ENCODE results near the gene ZBTB5.

Gene ZBTB5

DNA sequence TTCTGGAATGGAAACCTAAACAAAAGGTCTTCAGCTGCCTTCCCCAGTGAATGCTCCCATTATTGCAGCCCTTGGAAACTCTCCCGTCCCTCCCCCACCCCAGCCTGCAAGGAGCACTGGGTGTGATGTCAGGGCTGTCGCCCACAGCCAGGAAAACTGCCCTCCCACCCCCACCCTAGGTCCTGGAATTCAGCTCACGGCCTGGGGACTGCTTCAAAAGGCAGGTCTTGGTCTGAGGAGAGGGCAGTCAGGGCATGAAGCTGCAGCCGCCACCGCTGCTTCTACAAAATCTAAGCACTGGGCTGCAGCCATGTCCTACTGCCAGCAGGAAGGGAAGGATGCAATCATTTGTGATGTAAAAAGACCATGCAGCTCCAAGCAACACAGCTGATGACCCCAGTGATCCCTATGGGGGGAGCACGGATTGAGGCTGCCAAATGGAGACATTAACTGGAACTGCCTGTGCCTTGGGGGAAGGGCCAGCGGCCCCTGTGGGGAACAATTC, 31.3 kb downstream of the ZBTB5 start:
- Histone ChIP-seq H3K36me3 (ENCODE audit: control insufficient read depth in 1 of 2, insufficient read depth in 2 of 2, low read length in 2 of 2) (peaks cover 61 to 81% of the 10 kb centered on the region in 2 experiments), H3K18ac (ENCODE audit: low read length) (no peak overlapping the region), H3K14ac (ENCODE audit: low read length) (no peak overlapping the region), H2AFZ (ENCODE audit: insufficient read depth, low read length, poor library complexity) (no peak overlapping the region), H3K4ac (ENCODE audit: low read depth, low read length) (no peak overlapping the region), H4K8ac (ENCODE audit: low read depth, low read length) (no peak overlapping the region), H3K27ac (ENCODE audit: low read depth, low read length) (no peak overlapping the region), H4K12ac (ENCODE audit: low read depth, low read length) (no peak overlapping the region), H3K79me1 (ENCODE audit: low read length) (no peaks in the 10 kb centered on the region), H3K4me3 (ENCODE audit: low read depth, low read length) (no peak overlapping the region), H3K9ac (ENCODE audit: low read length) (no peak overlapping the region), H3K27me3 (ENCODE audit: insufficient read depth, low read length) (no peaks in the 10 kb centered on the region), H2AK5ac (ENCODE audit: low read length) (no peak overlapping the region), H4K91ac (ENCODE audit: low read depth, low read length) (no peak overlapping the region), H3K4me1 (ENCODE audit: control insufficient read depth in 1 of 2, insufficient read depth in 2 of 2, low read length in 2 of 2) (peaks cover 3 to 5% of the 10 kb centered on the region in 2 experiments), H3K23ac (ENCODE audit: low read length) (no peak overlapping the region), H3K4me2 (ENCODE audit: low read length) (no peak overlapping the region), H2BK5ac (ENCODE audit: low read depth, low read length, poor library complexity) (no peak overlapping the region), H2BK120ac (ENCODE audit: insufficient read depth, low read length, poor library complexity) (no peak overlapping the region), H3K9me3 (ENCODE audit: insufficient read depth, low read depth, low read length) (no peaks in the 10 kb centered on the region), H2BK12ac (ENCODE audit: low read length) (no peak overlapping the region), H3K79me2 (ENCODE audit: control insufficient read depth, insufficient read depth, low read length, poor library complexity) (no peaks in the 10 kb centered on the region)
- no peak for DNase-seq
- no CpG with 5 or more reads among the region's 7 CpGs for WGBS (ENCODE audit: extremely low coverage, insufficient coverage, insufficient read length)

- Histone ChIP-seq H2BK120ac (ENCODE audit: insufficient read depth, low read length, poor library complexity) (no peak overlapping the region), H3K4ac (ENCODE audit: low read depth, low read length) (no peak overlapping the region), H3K4me1 (ENCODE audit: control insufficient read depth in 1 of 2, insufficient read depth in 2 of 2, low read length in 2 of 2) (peaks cover 3 to 5% of the 10 kb centered on the region in 2 experiments), H3K14ac (ENCODE audit: low read length) (no peak overlapping the region), H3K9me3 (ENCODE audit: insufficient read depth, low read depth, low read length) (no peaks in the 10 kb centered on the region), H3K27me3 (ENCODE audit: insufficient read depth, low read length) (no peaks in the 10 kb centered on the region), H3K4me3 (ENCODE audit: low read depth, low read length) (no peak overlapping the region), H3K18ac (ENCODE audit: low read length) (no peak overlapping the region), H3K27ac (ENCODE audit: low read depth, low read length) (no peak overlapping the region), H2BK5ac (ENCODE audit: low read depth, low read length, poor library complexity) (no peak overlapping the region), H4K12ac (ENCODE audit: low read depth, low read length) (no peak overlapping the region), H3K23ac (ENCODE audit: low read length) (no peak overlapping the region), H3K9ac (ENCODE audit: low read length) (no peak overlapping the region), H3K4me2 (ENCODE audit: low read length) (no peak overlapping the region), H4K8ac (ENCODE audit: low read depth, low read length) (no peak overlapping the region), H2AK5ac (ENCODE audit: low read length) (no peak overlapping the region), H3K79me2 (ENCODE audit: control insufficient read depth, insufficient read depth, low read length, poor library complexity) (no peaks in the 10 kb centered on the region), H2BK12ac (ENCODE audit: low read length) (no peak overlapping the region), H2AFZ (ENCODE audit: insufficient read depth, low read length, poor library complexity) (no peak overlapping the region), H3K36me3 (ENCODE audit: control insufficient read depth in 1 of 2, insufficient read depth in 2 of 2, low read length in 2 of 2) (peaks cover 70 to 84% of the 10 kb centered on the region in 2 experiments), H3K79me1 (ENCODE audit: low read length) (no peaks in the 10 kb centered on the region), H4K91ac (ENCODE audit: low read depth, low read length) (no peak overlapping the region)
- DNase-seq = no peak
- WGBS (ENCODE audit: extremely low coverage, insufficient coverage, insufficient read length) = no CpG with 5 or more reads among the region's 6 CpGs
Measured at GRCh38 chr9:37432020-37432419, 33.2 kb downstream of the ZBTB5 start.

- no peak overlapping the region for H4K8ac ChIP-seq (ENCODE audit: low read depth, low read length)
- no peaks in the 10 kb centered on the region for H3K79me2 ChIP-seq (ENCODE audit: control insufficient read depth, insufficient read depth, low read length, poor library complexity)
- H3K4me2 ChIP-seq (ENCODE audit: low read length) = no peak overlapping the region
- H3K27me3 ChIP-seq (ENCODE audit: insufficient read depth, low read length) = no peaks in the 10 kb centered on the region
- H3K4me1 ChIP-seq (ENCODE audit: control insufficient read depth in 1 of 2, insufficient read depth in 2 of 2, low read length in 2 of 2) = peaks cover 3 to 5% of the 10 kb centered on the region in 2 experiments
- no peak overlapping the region for H2BK12ac ChIP-seq (ENCODE audit: low read length)
- H2AFZ ChIP-seq (ENCODE audit: insufficient read depth, low read length, poor library complexity) = no peak overlapping the region
- H3K23ac ChIP-seq (ENCODE audit: low read length) = no peak overlapping the region
- no peak overlapping the region for H4K91ac ChIP-seq (ENCODE audit: low read depth, low read length)
- peaks cover 67 to 82% of the 10 kb centered on the region in 2 experiments for H3K36me3 ChIP-seq (ENCODE audit: control insufficient read depth in 1 of 2, insufficient read depth in 2 of 2, low read length in 2 of 2)
- no peak overlapping the region for H3K4ac ChIP-seq (ENCODE audit: low read depth, low read length)
- no peak overlapping the region for H2BK5ac ChIP-seq (ENCODE audit: low read depth, low read length, poor library complexity)
- H3K9me3 ChIP-seq (ENCODE audit: insufficient read depth, low read depth, low read length) = no peaks in the 10 kb centered on the region
- H3K9ac ChIP-seq (ENCODE audit: low read length) = no peak overlapping the region
- no peak for DNase-seq
- no CpG with 5 or more reads among the region's 14 CpGs for WGBS (ENCODE audit: extremely low coverage, insufficient coverage, insufficient read length)
- H3K27ac ChIP-seq (ENCODE audit: low read depth, low read length) = no peak overlapping the region
- H3K18ac ChIP-seq (ENCODE audit: low read length) = no peak overlapping the region
- H4K12ac ChIP-seq (ENCODE audit: low read depth, low read length) = no peak overlapping the region
- no peak overlapping the region for H2BK120ac ChIP-seq (ENCODE audit: insufficient read depth, low read length, poor library complexity)
- H2AK5ac ChIP-seq (ENCODE audit: low read length) = no peak overlapping the region
- H3K4me3 ChIP-seq (ENCODE audit: low read depth, low read length) = no peak overlapping the region
- H3K79me1 ChIP-seq (ENCODE audit: low read length) = no peaks in the 10 kb centered on the region
- no peak overlapping the region for H3K14ac ChIP-seq (ENCODE audit: low read length)
Measured at GRCh38 chr9:37430841-37431597, 34.2 kb downstream of the ZBTB5 start.

DNA sequence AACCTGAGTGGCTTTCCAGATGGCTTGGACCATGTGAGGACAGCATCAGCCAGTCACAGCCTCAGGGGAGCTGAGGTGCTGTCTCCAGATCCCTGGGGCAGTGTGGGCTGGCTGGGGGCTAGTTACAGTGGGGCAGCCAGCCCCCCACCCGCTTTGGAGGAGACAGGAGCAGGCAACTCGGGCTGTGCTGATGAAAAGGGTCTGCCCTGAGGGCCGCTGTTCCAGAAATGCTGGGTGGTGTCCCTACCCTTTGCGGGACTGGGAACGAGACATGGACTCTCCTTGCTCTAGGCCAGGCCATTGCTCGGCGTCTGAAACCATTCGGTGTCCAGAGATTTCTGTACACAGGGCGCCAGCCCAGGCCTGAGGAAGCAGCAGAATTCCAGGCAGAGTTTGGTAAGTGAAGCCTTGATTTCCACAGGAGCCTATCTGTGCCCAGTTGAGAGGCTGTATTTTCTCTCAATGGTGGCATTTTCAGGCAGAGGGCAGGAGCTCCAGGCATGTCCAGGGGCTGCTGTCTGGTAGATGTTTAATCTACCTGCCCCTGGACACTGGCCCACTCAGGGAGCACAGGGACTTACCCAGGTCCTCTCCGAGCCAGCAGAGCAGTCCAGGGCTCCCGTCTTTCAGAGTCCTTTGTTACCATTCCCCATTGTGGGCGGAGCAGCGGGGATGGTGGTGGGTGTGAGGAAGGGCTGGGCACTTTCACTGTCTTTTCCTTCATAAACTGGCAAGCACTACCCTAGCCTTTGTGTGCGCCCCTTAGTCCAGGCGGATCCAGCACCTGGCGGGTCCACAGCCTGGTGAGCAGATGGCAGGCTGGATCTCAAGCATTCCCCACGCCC, 35.6 kb downstream of the ZBTB5 start:
- Histone ChIP-seq H3K27ac (ENCODE audit: low read depth, low read length) (no peak overlapping the region), H3K4me2 (ENCODE audit: low read length) (no peak overlapping the region), H3K27me3 (ENCODE audit: insufficient read depth, low read length) (no peaks in the 10 kb centered on the region), H3K14ac (ENCODE audit: low read length) (no peak overlapping the region), H3K9ac (ENCODE audit: low read length) (no peak overlapping the region), H3K4ac (ENCODE audit: low read depth, low read length) (no peak overlapping the region), H4K12ac (ENCODE audit: low read depth, low read length) (no peak overlapping the region), H3K36me3 (ENCODE audit: control insufficient read depth in 1 of 2, insufficient read depth in 2 of 2, low read length in 2 of 2) (peaks cover 69 to 80% of the 10 kb centered on the region in 2 experiments), H2AK5ac (ENCODE audit: low read length) (no peak overlapping the region), H4K91ac (ENCODE audit: low read depth, low read length) (no peak overlapping the region), H3K4me3 (ENCODE audit: low read depth, low read length) (no peak overlapping the region), H3K23ac (ENCODE audit: low read length) (no peak overlapping the region), H2BK5ac (ENCODE audit: low read depth, low read length, poor library complexity) (no peak overlapping the region), H3K18ac (ENCODE audit: low read length) (no peak overlapping the region), H3K79me1 (ENCODE audit: low read length) (no peaks in the 10 kb centered on the region), H3K4me1 (ENCODE audit: control insufficient read depth in 1 of 2, insufficient read depth in 2 of 2, low read length in 2 of 2) (peaks cover 3 to 5% of the 10 kb centered on the region in 2 experiments), H4K8ac (ENCODE audit: low read depth, low read length) (no peak overlapping the region), H3K79me2 (ENCODE audit: control insufficient read depth, insufficient read depth, low read length, poor library complexity) (no peaks in the 10 kb centered on the region), H3K9me3 (ENCODE audit: insufficient read depth, low read depth, low read length) (peaks cover under 1% of the 10 kb centered on the region), H2BK120ac (ENCODE audit: insufficient read depth, low read length, poor library complexity) (no peak overlapping the region), H2AFZ (ENCODE audit: insufficient read depth, low read length, poor library complexity) (no peak overlapping the region), H2BK12ac (ENCODE audit: low read length) (no peak overlapping the region)
- WGBS (ENCODE audit: extremely low coverage, insufficient coverage, insufficient read length) = no CpG with 5 or more reads among the region's 17 CpGs
- DNase-seq = no peak

Data from trophoblast cell (in vitro differentiated cells and primary cell).